Upper lobe of left lung (tissue), 6 donors: Measurements from ENCODE around the gene HMGCS1. TPM values are rescaled to one million over a fixed set of nuclear protein-coding genes. Genes with fewer than 3 reads are reported as not detected.

Experiments
- ATAC-seq, 2 donors: fragments of 200-7000 bp; cut with Tn5 transposase; one replicate each; pipeline ENCODE4 v1.9.1; 2022; ENCODE audit warnings: mild to moderate bottlenecking in 2 of 2, moderate library complexity in 2 of 2; ENCODE audit not compliant: low FRiP score in 2 of 2
- DNase-seq, 2 donors: peaks; one replicate each; pipeline ENCODE4 v3.0.0-alpha.2; 2019 to 2020
- H3K27ac ChIP-seq, 4 donors: fragments of 200-600 bp; sonication (generic); one replicate each; pipeline ENCODE4 v1.5.1; 2016 to 2019
- H3K27me3 ChIP-seq, 4 donors: fragments of 200-600 bp; sonication (generic); one replicate each; pipeline ENCODE4 v1.5.1; 2017 to 2019
- H3K36me3 ChIP-seq, 4 donors: fragments of 200-600 bp; sonication (generic); one replicate each; pipeline ENCODE4 v1.5.1; 2016 to 2019
- H3K4me1 ChIP-seq, 4 donors: fragments of 200-600 bp; sonication (generic); one replicate each; pipeline ENCODE4 v1.5.1; 2018 to 2019
- H3K4me3 ChIP-seq, 4 donors: fragments of 200-600 bp; sonication (generic); one replicate each; pipeline ENCODE4 v1.5.1; 2017 to 2019; ENCODE audit warnings: mild to moderate bottlenecking in 2 of 4, moderate library complexity in 1 of 4
- H3K9me3 ChIP-seq, 4 donors: fragments of 200-600 bp; sonication (generic); one replicate each; pipeline ENCODE4 v1.5.1; 2018 to 2019
- EP300 ChIP-seq, 4 donors: sonication (generic); formaldehyde crosslinking; IDR thresholded peaks; one replicate each; pipeline ENCODE4 v1.5.1; 2017; ENCODE audit warnings: antibody characterized with exemption in 4 of 4, control low read depth in 2 of 4
- POLR2A ChIP-seq, 4 donors: fragments of 450-650 bp; IDR thresholded peaks; one replicate each; pipeline ENCODE4 v1.5.1; 2016 to 2017; ENCODE audit warnings: antibody characterized with exemption in 4 of 4, mild to moderate bottlenecking in 2 of 4
- POLR2AphosphoS5 ChIP-seq, 2 donors: sonication (generic); formaldehyde crosslinking; IDR thresholded peaks; one replicate each; pipeline ENCODE4 v1.5.1; 2017; ENCODE audit warnings: antibody characterized with exemption in 2 of 2
- WGBS, 2 donors: methylation state at CpG; one replicate each; pipeline ENCODE4 v1.1.5; 2017 to 2018; 5-methylcytosine and 5-hydroxymethylcytosine counted together
- total RNA-seq, 6 donors: library from RNA; depleted of rRNA in 4 of 6; stranded (reverse); fragments of >200 nt in 4 of 6; gene quantifications; one replicate each; pipeline versions ENCODE4 v1.1.0 to v1.2.1, GENCODE V29; 2016 to 2021
- TF ChIP-seq, protein P1 (sequence below), 6 experiments: fragments of 450-650 bp in 4 of 6; fragments of 200-600 bp in 2 of 6; sonication (generic) in 2 of 6; IDR thresholded peaks; one replicate each; pipeline ENCODE4 v1.5.1; 2016 to 2019; ENCODE audit warnings: antibody characterized with exemption in 6 of 6
- donor health status: DM: no; HTN: no; CAD: no; lungs with moderate emphysema.
- donor health status: DM: no; HTN: yes; CAD: no; lungs with severe emphysema.

HMGCS1 gene
- total RNA-seq, 6 donors from 2014 or later, result 47.1 to 174 (median 107) TPM

GRCh38 chr5:43304525-43304924 is 8.7 kb downstream of the HMGCS1 start:
- no peak overlapping the region for H3K4me3 ChIP-seq
- H3K36me3 ChIP-seq, result peaks cover 0 to 7% (median 0%) of the 10 kb centered on the region in 4 donors
- no peak for ATAC-seq
- DNase-seq, result no peak
- H3K9me3 ChIP-seq, result no peaks in the 10 kb centered on the region
- no peak for TF ChIP-seq EP300 (IDR thresholded peaks at IDR 0.05)
- TF ChIP-seq, protein P1, sequence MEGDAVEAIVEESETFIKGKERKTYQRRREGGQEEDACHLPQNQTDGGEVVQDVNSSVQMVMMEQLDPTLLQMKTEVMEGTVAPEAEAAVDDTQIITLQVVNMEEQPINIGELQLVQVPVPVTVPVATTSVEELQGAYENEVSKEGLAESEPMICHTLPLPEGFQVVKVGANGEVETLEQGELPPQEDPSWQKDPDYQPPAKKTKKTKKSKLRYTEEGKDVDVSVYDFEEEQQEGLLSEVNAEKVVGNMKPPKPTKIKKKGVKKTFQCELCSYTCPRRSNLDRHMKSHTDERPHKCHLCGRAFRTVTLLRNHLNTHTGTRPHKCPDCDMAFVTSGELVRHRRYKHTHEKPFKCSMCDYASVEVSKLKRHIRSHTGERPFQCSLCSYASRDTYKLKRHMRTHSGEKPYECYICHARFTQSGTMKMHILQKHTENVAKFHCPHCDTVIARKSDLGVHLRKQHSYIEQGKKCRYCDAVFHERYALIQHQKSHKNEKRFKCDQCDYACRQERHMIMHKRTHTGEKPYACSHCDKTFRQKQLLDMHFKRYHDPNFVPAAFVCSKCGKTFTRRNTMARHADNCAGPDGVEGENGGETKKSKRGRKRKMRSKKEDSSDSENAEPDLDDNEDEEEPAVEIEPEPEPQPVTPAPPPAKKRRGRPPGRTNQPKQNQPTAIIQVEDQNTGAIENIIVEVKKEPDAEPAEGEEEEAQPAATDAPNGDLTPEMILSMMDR (IDR thresholded peaks at IDR 0.05), result no peak
- TF ChIP-seq POLR2AphosphoS5 (IDR thresholded peaks at IDR 0.05), result no peak
- TF ChIP-seq POLR2A (IDR thresholded peaks at IDR 0.05), result no peak
- H3K4me1 ChIP-seq, result peaks cover 13 to 43% (median 24%) of the 10 kb centered on the region in 4 donors
- H3K27me3 ChIP-seq, result no peaks in the 10 kb centered on the region
- 26 to 52% methylated on average over 1 of the region's 1 CpG for WGBS, 2 donors
- H3K27ac ChIP-seq, result no peak overlapping the region

DNA sequence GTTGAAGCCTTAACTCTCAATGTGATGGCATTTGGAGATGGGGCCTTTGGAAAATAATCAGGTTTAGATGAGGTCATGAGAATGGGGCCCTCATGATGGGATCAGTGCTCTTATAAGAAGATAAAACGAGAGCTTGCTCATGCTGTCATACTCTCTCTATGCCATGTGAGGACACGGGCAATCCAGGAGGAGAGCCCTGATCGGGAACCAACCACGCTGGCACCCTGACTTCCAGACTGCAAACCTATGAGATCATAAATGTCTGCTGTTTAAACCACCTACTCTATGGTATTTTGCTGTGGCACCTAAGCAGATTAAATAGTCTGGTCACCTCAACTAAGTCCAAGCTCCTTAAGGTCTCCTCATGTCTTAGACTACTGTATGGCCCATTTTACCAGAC is 10.0 kb downstream of the HMGCS1 start:
- H3K4me1 ChIP-seq, result peaks cover 13 to 30% (median 19%) of the 10 kb centered on the region in 4 donors
- H3K4me3 ChIP-seq, result no peak overlapping the region
- peaks cover 0 to 10% (median 6%) of the 10 kb centered on the region in 4 donors for H3K36me3 ChIP-seq
- no peaks in the 10 kb centered on the region for H3K9me3 ChIP-seq
- ATAC-seq (no peak), DNase-seq (no peak)
- TF ChIP-seq POLR2AphosphoS5 (IDR thresholded peaks at IDR 0.05), result no peak
- no peak for TF ChIP-seq EP300 (IDR thresholded peaks at IDR 0.05)
- TF ChIP-seq, protein P1 (IDR thresholded peaks at IDR 0.05), result no peak
- no peak for TF ChIP-seq POLR2A (IDR thresholded peaks at IDR 0.05)
- WGBS, 2 donors, result 94 to 100% methylated on average over 4 of the region's 4 CpGs
- no peaks in the 10 kb centered on the region for H3K27me3 ChIP-seq
- H3K27ac ChIP-seq, result no peak overlapping the region

DNA sequence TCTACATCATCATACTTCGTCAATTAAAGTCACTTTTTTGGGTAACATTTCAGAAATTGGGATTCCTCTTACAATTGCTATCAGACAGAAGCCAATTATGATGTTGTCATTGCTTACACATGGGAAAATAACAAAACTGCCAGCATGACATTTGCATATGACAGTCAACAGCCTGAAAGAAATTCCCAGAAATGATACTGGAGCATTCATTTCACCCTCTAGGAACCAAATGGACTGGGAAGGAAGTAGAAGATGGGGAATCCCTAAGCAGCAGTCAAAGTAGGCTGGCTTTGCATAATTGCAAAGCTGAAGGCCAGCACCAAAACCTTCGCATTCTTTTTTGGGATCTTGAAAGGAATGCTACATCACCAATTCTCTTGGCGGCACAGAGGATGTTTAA is 10.7 kb downstream of the HMGCS1 start:
- Histone ChIP-seq H3K36me3 (peaks cover 4 to 16% (median 12%) of the 10 kb centered on the region in 4 donors), H3K4me1 (peaks cover 13 to 22% (median 18%) of the 10 kb centered on the region in 4 donors), H3K4me3 (no peak overlapping the region)

DNA sequence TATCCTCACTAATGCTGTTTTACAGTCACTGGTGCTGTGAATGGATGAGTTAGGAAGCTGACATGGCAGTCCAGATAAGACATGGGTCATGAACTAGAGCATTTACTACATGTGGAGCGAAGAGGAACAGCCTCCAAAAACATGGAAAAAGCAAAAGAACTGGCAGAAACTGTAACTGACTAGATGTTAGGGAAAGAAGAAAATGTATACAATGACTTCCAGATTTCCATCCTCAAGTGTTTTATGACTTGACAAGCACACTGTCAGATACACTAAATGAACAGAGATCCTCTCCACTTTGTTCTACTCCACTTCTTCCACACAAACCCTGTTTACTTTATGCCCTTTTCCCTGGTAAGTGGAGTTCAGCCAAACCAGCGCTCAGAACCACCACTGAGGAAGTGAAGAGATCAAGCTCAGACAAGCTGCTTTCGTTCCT is 11.5 kb downstream of the HMGCS1 start:
- no peak for TF ChIP-seq EP300 (IDR thresholded peaks at IDR 0.05)
- no peak for TF ChIP-seq POLR2AphosphoS5 (IDR thresholded peaks at IDR 0.05)
- no peak for TF ChIP-seq POLR2A (IDR thresholded peaks at IDR 0.05)
- TF ChIP-seq, protein P1 (IDR thresholded peaks at IDR 0.05), result no peak
- DNase-seq, result no peak
- Histone ChIP-seq H3K9me3 (no peaks in the 10 kb centered on the region), H3K27ac (no peak overlapping the region), H3K4me3 (no peak overlapping the region), H3K36me3 (peaks cover 8 to 24% (median 17%) of the 10 kb centered on the region in 4 donors), H3K4me1 (peaks cover 13 to 22% (median 18%) of the 10 kb centered on the region in 4 donors), H3K27me3 (no peaks in the 10 kb centered on the region)
- ATAC-seq, result no peak
- 45 to 48% methylated on average over 3 of the region's 3 CpGs for WGBS, 2 donors

More for the DNA sequence above, 10.7 kb downstream of the HMGCS1 start:
- Histone ChIP-seq H3K27ac (no peak overlapping the region), H3K9me3 (no peaks in the 10 kb centered on the region), H3K27me3 (no peaks in the 10 kb centered on the region)
- WGBS, 2 donors, result 94 to 95% methylated on average over 3 of the region's 3 CpGs
- DNase-seq (no peak), ATAC-seq (no peak)
- TF ChIP-seq POLR2A (IDR thresholded peaks at IDR 0.05) (no peak), EP300 (IDR thresholded peaks at IDR 0.05) (no peak), POLR2AphosphoS5 (IDR thresholded peaks at IDR 0.05) (no peak)
- TF ChIP-seq, protein P1 (IDR thresholded peaks at IDR 0.05), result no peak

GRCh38 chr5:43300112-43300511 is 13.1 kb downstream of the HMGCS1 start:
- no peak overlapping the region for H3K4me3 ChIP-seq
- DNase-seq (no peak), ATAC-seq (no peak)
- H3K27me3 ChIP-seq, result no peaks in the 10 kb centered on the region
- TF ChIP-seq EP300 (IDR thresholded peaks at IDR 0.05) (no peak), POLR2A (IDR thresholded peaks at IDR 0.05) (no peak), POLR2AphosphoS5 (IDR thresholded peaks at IDR 0.05) (no peak)
- TF ChIP-seq, protein P1 (IDR thresholded peaks at IDR 0.05), result no peak
- H3K27ac ChIP-seq, result no peak overlapping the region
- 88 to 97% methylated on average over 1 of the region's 1 CpG for WGBS, 2 donors
- no peaks in the 10 kb centered on the region for H3K9me3 ChIP-seq
- peaks cover 15 to 39% (median 30%) of the 10 kb centered on the region in 4 donors for H3K36me3 ChIP-seq
- H3K4me1 ChIP-seq, result peaks cover 12 to 18% (median 14%) of the 10 kb centered on the region in 4 donors
